ENCODE data around the gene CPN1. TPM values are rescaled to one million over a fixed set of nuclear protein-coding genes. Genes with fewer than 3 reads are reported as not detected.
"Not testable (repeated sequence)": the region's sequence is repeated elsewhere in the genome, so short reads cannot be mapped to it uniquely, and the experiment has no call there.

CPN1 gene
- total and polyA plus RNA-seq, 10 of the 15 experiments (the other 5 are each of a cell fraction or from before 2014, with no cell fraction given): 0.03 to 0.10 TPM; not detected in 8

DNA sequence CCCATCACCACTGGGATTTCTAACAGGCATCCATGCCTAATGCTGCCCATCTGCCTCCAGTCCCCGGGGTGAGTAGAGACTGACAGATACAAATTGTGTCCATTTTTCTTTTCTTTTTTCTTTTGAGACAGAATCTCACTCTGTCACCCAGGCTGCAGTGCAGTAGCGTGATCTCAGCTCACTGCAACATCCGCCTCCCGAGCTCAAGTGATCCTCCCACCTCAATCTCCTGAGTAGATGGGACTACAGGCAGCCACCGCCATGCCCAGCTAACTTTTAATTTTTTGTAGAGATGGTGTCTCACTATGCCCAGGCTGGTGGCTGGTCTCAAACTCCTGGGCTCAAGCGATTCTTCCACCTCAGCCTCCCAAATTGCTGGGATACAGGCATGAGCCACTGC lies 7.6 kb upstream of the CPN1 start (continued):
- TF ChIP-seq, protein P1, sequence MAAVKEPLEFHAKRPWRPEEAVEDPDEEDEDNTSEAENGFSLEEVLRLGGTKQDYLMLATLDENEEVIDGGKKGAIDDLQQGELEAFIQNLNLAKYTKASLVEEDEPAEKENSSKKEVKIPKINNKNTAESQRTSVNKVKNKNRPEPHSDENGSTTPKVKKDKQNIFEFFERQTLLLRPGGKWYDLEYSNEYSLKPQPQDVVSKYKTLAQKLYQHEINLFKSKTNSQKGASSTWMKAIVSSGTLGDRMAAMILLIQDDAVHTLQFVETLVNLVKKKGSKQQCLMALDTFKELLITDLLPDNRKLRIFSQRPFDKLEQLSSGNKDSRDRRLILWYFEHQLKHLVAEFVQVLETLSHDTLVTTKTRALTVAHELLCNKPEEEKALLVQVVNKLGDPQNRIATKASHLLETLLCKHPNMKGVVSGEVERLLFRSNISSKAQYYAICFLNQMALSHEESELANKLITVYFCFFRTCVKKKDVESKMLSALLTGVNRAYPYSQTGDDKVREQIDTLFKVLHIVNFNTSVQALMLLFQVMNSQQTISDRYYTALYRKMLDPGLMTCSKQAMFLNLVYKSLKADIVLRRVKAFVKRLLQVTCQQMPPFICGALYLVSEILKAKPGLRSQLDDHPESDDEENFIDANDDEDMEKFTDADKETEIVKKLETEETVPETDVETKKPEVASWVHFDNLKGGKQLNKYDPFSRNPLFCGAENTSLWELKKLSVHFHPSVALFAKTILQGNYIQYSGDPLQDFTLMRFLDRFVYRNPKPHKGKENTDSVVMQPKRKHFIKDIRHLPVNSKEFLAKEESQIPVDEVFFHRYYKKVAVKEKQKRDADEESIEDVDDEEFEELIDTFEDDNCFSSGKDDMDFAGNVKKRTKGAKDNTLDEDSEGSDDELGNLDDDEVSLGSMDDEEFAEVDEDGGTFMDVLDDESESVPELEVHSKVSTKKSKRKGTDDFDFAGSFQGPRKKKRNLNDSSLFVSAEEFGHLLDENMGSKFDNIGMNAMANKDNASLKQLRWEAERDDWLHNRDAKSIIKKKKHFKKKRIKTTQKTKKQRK (IDR thresholded peaks at IDR 0.05; ENCODE audit: low read depth, low read length): no peak
- TF ChIP-seq MXI1 (IDR thresholded peaks at IDR 0.05; ENCODE audit: low read depth, low read length): no peak
- TF ChIP-seq MTA2 (IDR thresholded peaks at IDR 0.05; ENCODE audit: low read depth): no peak

DNA sequence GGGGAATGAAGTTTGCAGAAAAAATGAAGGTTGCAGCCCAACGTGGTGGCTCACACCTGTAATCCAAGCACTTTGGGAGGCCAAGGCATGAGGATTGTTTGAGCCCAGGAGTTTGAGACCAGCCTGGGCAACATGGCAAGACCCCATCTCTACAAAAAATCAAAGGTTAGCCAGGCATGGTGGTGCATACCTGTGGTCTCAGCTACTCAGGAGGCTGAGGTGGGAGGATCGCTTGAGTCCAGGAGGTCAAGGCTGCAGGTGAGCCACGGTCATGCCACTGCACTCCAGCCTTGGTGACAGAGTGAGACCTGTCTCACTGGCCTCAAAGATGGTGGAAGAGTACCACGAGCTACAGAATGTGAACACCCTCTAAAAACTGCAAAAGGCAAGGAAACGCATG lies 5.0 kb upstream of the CPN1 start:
- H3K4me1 ChIP-seq (ENCODE audit: control insufficient read depth, insufficient read depth, low read length); DNase-seq (ENCODE audit: low read depth, low spot score); H3K36me3 ChIP-seq (ENCODE audit: control insufficient read depth in 2 of 2, insufficient read depth in 2 of 2, low read length in 1 of 2); H3K9ac ChIP-seq (ENCODE audit: control insufficient read depth, insufficient read depth, low read length); POLR2A ChIA-PET; in situ Hi-C loops (cut with MboI); H3K4me2 ChIP-seq (ENCODE audit: control insufficient read depth, insufficient read depth); CTCF ChIA-PET; BruUV-seq (replicated peaks); H4K20me1 ChIP-seq (ENCODE audit: control insufficient read depth, insufficient read depth); intact Hi-C loops (cut with micrococcal nuclease; ENCODE audit: unreplicated experiment); RAD21 ChIA-PET (ENCODE audit: unreplicated experiment); FAIRE-seq; H3K9me3 ChIP-seq (replicated peaks; ENCODE audit: control insufficient read depth, insufficient read depth, low read length); H3K4me3 ChIP-seq; ATAC-seq; H3K79me2 ChIP-seq (ENCODE audit: control insufficient read depth, insufficient read depth, low read length); H3K27me3 ChIP-seq (replicated peaks in 1 of 2; ENCODE audit: control insufficient read depth in 2 of 2, insufficient read depth in 2 of 2, low read length in 1 of 2); H2AFZ ChIP-seq (ENCODE audit: control insufficient read depth, low read depth, low read length); H3K27ac ChIP-seq (ENCODE audit: control insufficient read depth, insufficient read depth): not testable (repeated sequence)
- SMC1A ChIA-PET (ENCODE audit: uncharacterized antibody, unreplicated experiment): interaction anchor here (0.7 kb wide), 1 partner anchor 274 kb away, joined by 3 read pairs; no protein-coding TSS in a partner anchor
- 40% methylated on average over 5 of the region's 5 CpGs for WGBS (ENCODE audit: insufficient coverage, insufficient replicate concordance, low lambda C conversion rate, missing lambda C conversion rate)

Data from GM12878 (cell line).